HG02610 (cell line): ENCODE data around the gene UNC5A.
A peak's percentile ranks its signal among the peaks of the same experiment; 100 is the strongest.

Experiments
- ATAC-seq: cut with Tn5 transposase; IDR thresholded peaks from one replicate; pipeline ENCODE4 v1.9.1; 2021; ENCODE audit warnings: mild to moderate bottlenecking, moderate library complexity; ENCODE audit not compliant: unreplicated experiment

The UNC5A gene

GRCh38 chr5:176890455-176891330, 80.3 kb downstream of the UNC5A start:
- no peak for ATAC-seq

- no peak for ATAC-seq
Measured at GRCh38 chr5:176891331-176891958, 81.1 kb downstream of the UNC5A start.

- no peak for ATAC-seq
Measured at GRCh38 chr5:176892663-176893062, 82.3 kb downstream of the UNC5A start.

- no peak for ATAC-seq
Measured at GRCh38 chr5:176894298-176894697, 83.9 kb downstream of the UNC5A start.

- no peak for ATAC-seq
Measured at GRCh38 chr5:176895831-176896230, 85.5 kb downstream of the UNC5A start.

GRCh38 chr5:176897263-176897662, 86.9 kb downstream of the UNC5A start:
- no peak for ATAC-seq

- no peak for ATAC-seq
Measured at GRCh38 chr5:176899296-176899891, 89.0 kb downstream of the UNC5A start, which contains the start of gene HK3. TSS of gene HK3 (minus strand) at chr5:176899346. CDS start at chr5:176896159, 3,187 bp downstream.

- ATAC-seq = no peak
Measured at GRCh38 chr5:176899946-176900779, 89.8 kb downstream of the UNC5A start.

- ATAC-seq = no peak
Measured at GRCh38 chr5:176900780-176901204, 90.4 kb downstream of the UNC5A start.

GRCh38 chr5:176901260-176902101, 91.1 kb downstream of the UNC5A start:
- peak; percentile 72 for ATAC-seq

GRCh38 chr5:176902102-176902814, 91.9 kb downstream of the UNC5A start:
- peak; percentile 6 for ATAC-seq

GRCh38 chr5:176902911-176903664, 92.7 kb downstream of the UNC5A start:
- no peak for ATAC-seq

GRCh38 chr5:176904276-176904675, 93.9 kb downstream of the UNC5A start:
- no peak for ATAC-seq

GRCh38 chr5:176906126-176906525, 95.8 kb downstream of the UNC5A start:
- ATAC-seq = no peak

- ATAC-seq = no peak
Measured at GRCh38 chr5:176906796-176907195, 96.4 kb downstream of the UNC5A start.

- no peak for ATAC-seq
Measured at GRCh38 chr5:176908675-176909368, 98.5 kb downstream of the UNC5A start.

GRCh38 chr5:176912115-176912514, 101.8 kb downstream of the UNC5A start:
- ATAC-seq = no peak

- ATAC-seq = no peak
Measured at GRCh38 chr5:176915906-176916305, 105.5 kb downstream of the UNC5A start.
